Bronchial epithelial cell (primary cell): Measurements from ENCODE around the gene HSD17B12. TPM values are rescaled to one million over a fixed set of nuclear protein-coding genes. Genes with fewer than 3 reads are reported as not detected.

Experiments used
- DNase-seq: peaks from one replicate; pipeline ENCODE4 v3.0.0-alpha.2; 2010; ENCODE audit warnings: low read depth
- FAIRE-seq: peaks from 2 replicates; lab custom pipeline; 2011; peaks lifted over from hg19 to GRCh38; lab: Jason Lieb, UNC
- H3K27me3 ChIP-seq: 2 replicates; pipeline ENCODE4 v1.5.1; 2011; ENCODE audit warnings: low read length; ENCODE audit not compliant: control insufficient read depth, insufficient read depth
- H3K36me3 ChIP-seq: 2 replicates; pipeline ENCODE4 v1.5.1; 2011; ENCODE audit warnings: low read length; ENCODE audit not compliant: control insufficient read depth, insufficient read depth
- H3K4me3 ChIP-seq: 2 replicates; pipeline ENCODE4 v1.5.1; 2011; ENCODE audit warnings: mild to moderate bottlenecking, low read depth, low read length, control low read depth
- total RNA-seq: library from RNA; depleted of rRNA; stranded (reverse); fragments of >200 nt; gene quantifications from 2 replicates; pipeline ENCODE4 v1.2.1, GENCODE V29; 2014
- TF ChIP-seq, protein P1 (sequence below): IDR thresholded peaks from 2 replicates; pipeline ENCODE4 v1.5.1; 2011; ENCODE audit warnings: mild to moderate bottlenecking, moderate library complexity, low read length, control low read depth, inconsistent platforms; ENCODE audit not compliant: insufficient read depth, severe bottlenecking

HSD17B12 gene
- total RNA-seq, 1 donor from 2014 or later = 103 TPM

DNA sequence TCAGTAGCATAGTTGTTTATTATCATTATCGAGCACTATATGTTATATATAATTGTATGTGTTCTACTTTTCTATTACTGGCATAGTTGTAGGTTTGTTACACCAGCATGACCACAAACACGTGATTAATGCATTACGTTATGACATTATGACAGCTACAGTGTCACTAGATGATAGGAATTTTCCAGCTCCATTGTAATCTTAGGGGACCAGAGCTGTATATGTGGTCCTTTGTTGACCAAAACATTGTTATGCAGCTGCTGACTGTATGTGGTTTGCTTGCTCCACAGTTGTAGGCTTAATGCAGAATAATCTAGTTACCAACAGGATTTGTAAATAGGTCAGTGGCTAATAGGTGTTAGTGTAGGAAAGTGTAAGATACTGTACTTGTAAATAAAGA is 66.1 kb downstream of the HSD17B12 start:
- DNase-seq (no peak), FAIRE-seq (no peak)
- Histone ChIP-seq H3K27me3 (no peaks in the 10 kb centered on the region), H3K4me3 (no peak overlapping the region), H3K36me3 (no peaks in the 10 kb centered on the region)
- TF ChIP-seq, protein P1, sequence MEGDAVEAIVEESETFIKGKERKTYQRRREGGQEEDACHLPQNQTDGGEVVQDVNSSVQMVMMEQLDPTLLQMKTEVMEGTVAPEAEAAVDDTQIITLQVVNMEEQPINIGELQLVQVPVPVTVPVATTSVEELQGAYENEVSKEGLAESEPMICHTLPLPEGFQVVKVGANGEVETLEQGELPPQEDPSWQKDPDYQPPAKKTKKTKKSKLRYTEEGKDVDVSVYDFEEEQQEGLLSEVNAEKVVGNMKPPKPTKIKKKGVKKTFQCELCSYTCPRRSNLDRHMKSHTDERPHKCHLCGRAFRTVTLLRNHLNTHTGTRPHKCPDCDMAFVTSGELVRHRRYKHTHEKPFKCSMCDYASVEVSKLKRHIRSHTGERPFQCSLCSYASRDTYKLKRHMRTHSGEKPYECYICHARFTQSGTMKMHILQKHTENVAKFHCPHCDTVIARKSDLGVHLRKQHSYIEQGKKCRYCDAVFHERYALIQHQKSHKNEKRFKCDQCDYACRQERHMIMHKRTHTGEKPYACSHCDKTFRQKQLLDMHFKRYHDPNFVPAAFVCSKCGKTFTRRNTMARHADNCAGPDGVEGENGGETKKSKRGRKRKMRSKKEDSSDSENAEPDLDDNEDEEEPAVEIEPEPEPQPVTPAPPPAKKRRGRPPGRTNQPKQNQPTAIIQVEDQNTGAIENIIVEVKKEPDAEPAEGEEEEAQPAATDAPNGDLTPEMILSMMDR = no peak

DNA sequence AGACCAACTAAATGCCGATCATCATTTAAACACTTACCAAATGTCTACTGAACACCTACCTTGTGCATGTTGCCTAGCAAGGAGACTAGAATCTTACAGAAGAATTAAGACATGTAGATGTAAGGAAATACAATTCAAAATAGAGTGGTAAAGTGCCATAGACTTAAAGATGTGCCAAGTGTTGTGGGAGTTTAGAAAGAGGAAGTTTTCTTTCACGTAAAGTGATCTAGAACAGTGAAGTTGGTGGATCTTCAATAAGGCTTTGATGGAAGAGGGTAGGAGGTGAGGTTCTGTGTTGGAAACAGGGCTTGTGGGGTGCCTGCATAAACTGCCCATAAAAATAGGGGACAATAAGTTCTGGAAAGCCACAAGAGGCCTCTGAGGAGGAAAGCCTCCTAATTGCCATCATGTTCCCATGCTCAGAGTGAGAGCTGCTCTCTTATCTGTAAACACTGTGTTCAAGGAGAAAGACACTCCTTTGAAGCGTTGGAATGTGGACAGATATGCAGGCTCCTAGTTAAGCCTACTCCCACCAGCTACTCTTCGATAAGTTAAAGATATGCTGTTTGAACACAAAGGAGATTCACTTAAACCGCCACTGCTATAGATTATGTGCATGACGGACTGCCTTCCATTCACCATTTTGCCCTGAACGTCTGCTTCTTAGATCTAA is 66.7 kb downstream of the HSD17B12 start:
- no peak for DNase-seq
- Histone ChIP-seq H3K36me3 (no peaks in the 10 kb centered on the region), H3K4me3 (no peak overlapping the region), H3K27me3 (no peaks in the 10 kb centered on the region)
- TF ChIP-seq, protein P1 = no peak
- no peak for FAIRE-seq

DNA sequence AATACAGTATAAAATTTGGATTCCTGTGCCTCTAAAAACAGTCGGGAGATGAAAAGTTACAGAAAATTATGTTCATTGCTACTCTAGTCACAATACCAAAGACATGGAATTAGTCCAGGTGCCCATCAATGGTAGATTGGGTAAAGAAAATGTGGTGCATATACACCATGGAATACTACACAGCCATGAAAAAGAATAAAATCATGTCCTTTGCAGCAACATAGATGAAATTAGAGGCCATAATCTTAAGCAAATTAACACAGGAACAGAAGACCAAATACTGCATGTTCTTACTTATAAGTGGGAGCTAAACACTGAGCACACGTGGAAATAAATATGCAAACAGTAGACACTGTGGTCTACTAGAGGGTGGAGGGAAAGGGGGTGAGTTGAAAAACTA is 67.6 kb downstream of the HSD17B12 start:
- no peaks in the 10 kb centered on the region for H3K36me3 ChIP-seq
- H3K4me3 ChIP-seq = no peak overlapping the region
- FAIRE-seq (no peak), DNase-seq (no peak)
- TF ChIP-seq, protein P1 = no peak
- no peaks in the 10 kb centered on the region for H3K27me3 ChIP-seq

DNA sequence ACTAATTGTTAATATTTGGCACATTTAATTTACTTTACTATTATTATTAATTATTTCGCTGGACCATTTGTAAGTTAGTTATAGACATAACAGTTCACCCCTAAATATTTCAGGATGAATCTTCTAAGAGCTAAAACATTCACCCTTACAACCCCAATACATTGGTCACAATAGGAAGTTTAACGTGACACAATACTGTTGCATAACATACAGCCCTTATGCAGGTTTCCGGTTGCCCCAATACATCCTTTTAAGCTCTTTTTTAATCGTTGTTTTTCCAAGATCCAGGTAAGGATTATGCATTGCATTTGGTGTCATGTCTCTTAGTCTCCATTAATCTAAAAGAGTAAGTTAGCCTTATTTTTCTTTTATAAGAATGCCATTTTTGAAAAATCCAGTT is 71.2 kb downstream of the HSD17B12 start:
- H3K27me3 ChIP-seq = no peaks in the 10 kb centered on the region
- H3K36me3 ChIP-seq = peaks cover 1% of the 10 kb centered on the region
- TF ChIP-seq, protein P1 = no peak
- DNase-seq = no peak
- FAIRE-seq = no peak
- no peak overlapping the region for H3K4me3 ChIP-seq

DNA sequence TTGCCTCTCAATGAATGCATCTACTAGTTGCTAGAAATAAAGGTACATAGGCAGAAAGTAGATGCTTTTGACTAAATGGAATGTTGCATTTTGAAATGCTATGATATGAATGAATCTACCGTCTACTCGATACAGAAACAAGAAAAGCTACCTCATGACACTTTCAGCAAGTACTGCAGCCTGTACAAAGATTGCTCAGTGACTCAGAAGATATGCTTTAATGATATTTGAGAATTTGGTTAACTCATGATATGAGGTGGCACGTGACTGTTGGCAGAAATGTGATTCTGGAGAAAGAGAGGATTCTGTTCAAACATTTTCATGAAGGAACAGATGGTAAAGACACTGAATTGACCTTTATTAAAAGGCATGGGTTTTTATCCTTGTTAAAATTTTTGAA is 76.0 kb downstream of the HSD17B12 start:
- FAIRE-seq (no peak), DNase-seq (peak; percentile 29)
- TF ChIP-seq, protein P1 = no peak
- no peak overlapping the region for H3K4me3 ChIP-seq
- peaks cover 1% of the 10 kb centered on the region for H3K36me3 ChIP-seq
- no peaks in the 10 kb centered on the region for H3K27me3 ChIP-seq

DNA sequence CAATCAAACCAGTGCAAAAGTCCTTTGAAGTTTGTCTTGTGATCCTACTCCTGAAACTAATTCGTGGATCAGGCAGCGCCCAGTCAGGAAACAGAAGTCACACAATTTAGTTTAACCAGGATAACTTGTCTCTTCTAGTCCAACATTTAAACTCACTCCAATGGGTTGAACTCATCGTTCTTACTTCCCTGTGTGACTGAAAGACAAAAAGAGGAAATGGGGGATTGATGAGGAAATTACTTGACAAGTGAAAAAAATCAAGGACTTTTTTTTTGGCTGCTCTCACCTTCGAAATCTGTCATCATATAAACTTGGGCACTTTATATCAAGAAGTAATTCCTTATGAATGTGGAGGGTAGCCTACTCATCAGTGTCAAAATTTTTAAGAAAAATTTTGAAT is 78.4 kb downstream of the HSD17B12 start:
- FAIRE-seq = no peak
- TF ChIP-seq, protein P1 = no peak
- DNase-seq = no peak
- H3K36me3 ChIP-seq = peaks cover 1% of the 10 kb centered on the region
- no peaks in the 10 kb centered on the region for H3K27me3 ChIP-seq
- no peak overlapping the region for H3K4me3 ChIP-seq
